Peyer's patch (tissue), 4 donors: ENCODE measurements around the gene MICALL1.

Experiments
- CTCF ChIP-seq, 6 experiments: fragments of 450-650 bp in 4 of 6; fragments of 200-600 bp in 2 of 6; sonication (generic) in 1 of 6; IDR thresholded peaks; one replicate each; pipeline ENCODE4 v1.5.1; 2017 to 2019; ENCODE audit warnings: antibody characterized with exemption in 6 of 6, mild to moderate bottlenecking in 3 of 6, moderate library complexity in 1 of 6
- POLR2A ChIP-seq, 2 donors: fragments of 450-650 bp; IDR thresholded peaks; one replicate each; pipeline ENCODE4 v1.5.1; 2017; ENCODE audit warnings: antibody characterized with exemption in 2 of 2, mild to moderate bottlenecking in 2 of 2, moderate library complexity in 2 of 2

DNA sequence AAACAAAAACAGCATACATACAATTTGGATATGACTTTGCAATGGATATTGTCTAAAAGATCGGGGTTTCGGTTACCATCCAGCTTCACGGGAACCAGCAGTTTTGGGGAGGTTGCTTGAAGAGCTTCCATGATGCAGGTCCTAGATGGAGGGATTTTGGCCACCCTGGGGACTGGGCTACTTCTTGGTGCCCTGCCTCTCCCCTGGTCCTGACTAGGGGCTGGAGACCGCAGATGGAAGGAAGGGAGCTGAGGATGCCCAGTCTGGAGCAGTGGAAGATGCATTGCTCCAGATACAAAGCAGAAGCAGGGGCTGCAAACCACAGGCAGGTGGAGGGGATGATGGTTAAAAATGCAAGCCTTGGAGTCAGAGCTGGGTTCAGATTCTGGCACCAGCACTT, 64.8 kb downstream of the MICALL1 start:
- no peak for TF ChIP-seq CTCF (IDR thresholded peaks at IDR 0.05)
- no peak for TF ChIP-seq POLR2A (IDR thresholded peaks at IDR 0.05)
